GM12891 (cell line): Measurements from ENCODE around the gene MICB.
A peak's percentile ranks its signal among the peaks of the same experiment; 100 is the strongest.

Experiments
- DNase-seq: peaks from one replicate; pipeline ENCODE4 v3.0.0; 2011; ENCODE audit warnings: low spot score; ENCODE audit not compliant: insufficient read length
- FAIRE-seq: peaks from 2 replicates; lab custom pipeline; 2011; peaks lifted over from hg19 to GRCh38; lab: Jason Lieb, UNC
- PAX5 ChIP-seq: IDR thresholded peaks from 2 replicates; pipeline ENCODE4 v1.6.1; 2011; ENCODE audit warnings: low read length, moderate library complexity, mild to moderate bottlenecking; ENCODE audit not compliant: insufficient read depth, severe bottlenecking
- POLR2A ChIP-seq: IDR thresholded peaks from 2 replicates; pipeline ENCODE4 v1.6.1; 2011; ENCODE audit warnings: low read depth, low read length, control low read depth
- POLR2AphosphoS5 ChIP-seq: IDR thresholded peaks from 2 replicates; pipeline ENCODE4 v1.6.1; 2011; ENCODE audit warnings: low read depth, low read length, control low read depth
- POU2F2 ChIP-seq: IDR thresholded peaks from 2 replicates; pipeline ENCODE4 v1.6.1; 2011; ENCODE audit warnings: low read depth, mild to moderate bottlenecking, control low read depth, low read length, moderate library complexity
- SPI1 ChIP-seq: IDR thresholded peaks from 2 replicates; pipeline ENCODE4 v1.6.1; 2011; ENCODE audit warnings: low read depth, low read length, control low read depth
- TAF1 ChIP-seq: IDR thresholded peaks from 2 replicates; pipeline ENCODE4 v1.6.1; 2011; ENCODE audit warnings: low read depth, low read length, control low read depth

Gene MICB

GRCh38 chr6:31473244-31473643 lies 24.7 kb upstream of the MICB start:
- TF ChIP-seq PAX5 (no peak), POLR2AphosphoS5 (no peak), SPI1 (no peak), TAF1 (no peak), POLR2A (no peak), POU2F2 (no peak)
- no peak for DNase-seq
- FAIRE-seq: no peak

GRCh38 chr6:31473780-31474761 lies 23.9 kb upstream of the MICB start:
- DNase-seq: no peak
- TF ChIP-seq SPI1: no peak
- TF ChIP-seq POLR2A: no peak
- no peak for TF ChIP-seq POLR2AphosphoS5
- no peak for TF ChIP-seq PAX5
- no peak for TF ChIP-seq POU2F2
- no peak for TF ChIP-seq TAF1
- FAIRE-seq: no peak

GRCh38 chr6:31474871-31475286 lies 23.1 kb upstream of the MICB start:
- TF ChIP-seq POLR2AphosphoS5 (no peak), TAF1 (no peak), PAX5 (no peak), POU2F2 (no peak), POLR2A (no peak), SPI1 (no peak)
- DNase-seq (no peak), FAIRE-seq (no peak)

GRCh38 chr6:31476515-31477139 lies 21.3 kb upstream of the MICB start:
- FAIRE-seq (no peak), DNase-seq (no peak)
- TF ChIP-seq TAF1 (no peak), SPI1 (peak; percentile 50; the same call in 1 of the 2 replicates)

GRCh38 chr6:31477521-31477920 lies 20.4 kb upstream of the MICB start:
- no peak for DNase-seq
- TF ChIP-seq POU2F2 (no peak), POLR2AphosphoS5 (no peak), SPI1 (no peak), PAX5 (no peak), TAF1 (no peak), POLR2A (no peak)
- no peak for FAIRE-seq

GRCh38 chr6:31478186-31478950 lies 19.6 kb upstream of the MICB start:
- TF ChIP-seq POLR2AphosphoS5 (no peak), POLR2A (no peak), TAF1 (no peak), PAX5 (no peak), SPI1 (no peak), POU2F2 (no peak)
- DNase-seq: no peak
- FAIRE-seq: no peak

- FAIRE-seq: no peak
- TF ChIP-seq SPI1: no peak
- no peak for TF ChIP-seq POLR2AphosphoS5
- TF ChIP-seq TAF1: no peak
- DNase-seq: no peak
These were observed 18.6 kb upstream of the MICB start for GRCh38 chr6:31479151-31479932.

GRCh38 chr6:31479933-31480535 lies 17.9 kb upstream of the MICB start:
- TF ChIP-seq POLR2AphosphoS5 (no peak), POLR2A (no peak), POU2F2 (no peak), SPI1 (no peak), TAF1 (no peak), PAX5 (no peak)
- FAIRE-seq: no peak
- DNase-seq: no peak
